IMR-90 (cell line): ENCODE data around the gene CGGBP1. TPM values are rescaled to one million over a fixed set of nuclear protein-coding genes. Genes with fewer than 3 reads are reported as not detected.

Experiments used
- ATAC-seq: fragments of 200-7000 bp; cut with Tn5 transposase; 2 replicates; pipeline ENCODE4 v1.9.1; 2020; ENCODE audit warnings: low read depth, mild to moderate bottlenecking, moderate library complexity
- BruUV-seq: library from RNA; stranded (reverse); fragments of 400-500 nt; replicated peaks from 2 replicates; lab custom pipeline; 2021; lab: Mats Ljungman, UMichigan
- CTCF ChIA-PET: fragments of 300-600 bp; formaldehyde crosslinking; extraction: SDS; loops from one replicate; lab custom pipeline; 2021; ENCODE audit warnings: antibody characterized with exemption; lab: Yijun Ruan, JAX
- POLR2A ChIA-PET: fragments of 300-600 bp; sonication (Branson Sonifier 250); formaldehyde crosslinking; loops from one replicate; lab custom pipeline; 2022; ENCODE audit warnings: antibody characterized with exemption; ENCODE audit not compliant: unreplicated experiment; lab: Charles Lee
- DNase-seq: peaks from one replicate; pipeline ENCODE4 v3.0.0; 2013
- H2AFZ ChIP-seq: replicated peaks from 2 replicates; pipeline ENCODE3; 2013; ENCODE audit warnings: low read length, mild to moderate bottlenecking; ENCODE audit not compliant: poor library complexity
- H2AK5ac ChIP-seq: 2 replicates; pipeline ENCODE4 v1.6.1; 2013; ENCODE audit warnings: low read depth, low read length, inconsistent platforms
- H2AK9ac ChIP-seq: replicated peaks from 2 replicates; pipeline ENCODE3; 2013; ENCODE audit warnings: mild to moderate bottlenecking, low read depth, low read length, moderate library complexity; ENCODE audit not compliant: poor library complexity
- H2BK120ac ChIP-seq: 2 replicates; pipeline ENCODE4 v1.6.1; 2013; ENCODE audit warnings: low read depth, low read length, inconsistent platforms
- H2BK15ac ChIP-seq: 3 replicates; pipeline ENCODE4 v1.6.1; 2013; ENCODE audit warnings: low read depth, low read length, inconsistent platforms
- H2BK20ac ChIP-seq: 2 replicates; pipeline ENCODE4 v1.6.1; 2013; ENCODE audit warnings: low read depth, mild to moderate bottlenecking, inconsistent platforms, low read length, moderate library complexity
- H2BK5ac ChIP-seq: 2 replicates; pipeline ENCODE4 v1.6.1; 2013; ENCODE audit warnings: mild to moderate bottlenecking, low read depth, low read length, inconsistent platforms; ENCODE audit not compliant: poor library complexity, severe bottlenecking
- H3K14ac ChIP-seq: replicated peaks from 2 replicates; pipeline ENCODE4 v1.6.1; 2013; ENCODE audit warnings: low read depth, low read length, inconsistent platforms
- H3K18ac ChIP-seq: 2 replicates; pipeline ENCODE4 v1.6.1; 2013; ENCODE audit warnings: low read depth, low read length, control low read depth
- H3K23ac ChIP-seq: 2 replicates; pipeline ENCODE4 v1.6.1; 2013; ENCODE audit warnings: low read depth, low read length, inconsistent platforms
- H3K27ac ChIP-seq: 2 replicates; pipeline ENCODE4 v1.5.1; 2013; ENCODE audit warnings: mild to moderate bottlenecking, control low read depth, low read length; ENCODE audit not compliant: insufficient read depth
- H3K27me3 ChIP-seq: 2 replicates; pipeline ENCODE4 v1.6.1; 2013; ENCODE audit warnings: low read length; ENCODE audit not compliant: control insufficient read depth, insufficient read depth
- H3K36me3 ChIP-seq: 2 replicates; pipeline ENCODE4 v1.6.1; 2013; ENCODE audit warnings: low read length, mixed read lengths; ENCODE audit not compliant: control insufficient read depth, insufficient read depth
- H3K4ac ChIP-seq: 2 replicates; pipeline ENCODE4 v1.6.1; 2013; ENCODE audit warnings: low read depth, low read length, inconsistent platforms
- H3K4me1 ChIP-seq: 2 replicates; pipeline ENCODE4 v1.6.1; 2013; ENCODE audit warnings: low read length, mixed read lengths; ENCODE audit not compliant: control insufficient read depth, insufficient read depth
- H3K4me2 ChIP-seq: 2 replicates; pipeline ENCODE4 v1.6.1; 2013; ENCODE audit warnings: low read depth, mild to moderate bottlenecking, control low read depth, low read length, moderate library complexity
- H3K4me3 ChIP-seq: 2 replicates; pipeline ENCODE4 v1.5.1; 2013; ENCODE audit warnings: low read depth, mild to moderate bottlenecking, control low read depth, low read length, moderate library complexity; ENCODE audit not compliant: insufficient read depth
- H3K56ac ChIP-seq: 2 replicates; pipeline ENCODE4 v1.6.1; 2013; ENCODE audit warnings: low read length, inconsistent platforms; ENCODE audit not compliant: insufficient read depth; ENCODE audit errors: extremely low read depth
- H3K79me1 ChIP-seq, 2 experiments: 2 replicates each; pipeline ENCODE4 v1.6.1; 2013; ENCODE audit warnings: low read length in 2 of 2, inconsistent platforms in 1 of 2, low read depth in 1 of 2
- H3K9ac ChIP-seq: 2 replicates; pipeline ENCODE4 v1.6.1; 2013; ENCODE audit warnings: low read depth, low read length, control low read depth
- H3K9me1 ChIP-seq: 2 replicates; pipeline ENCODE4 v1.6.1; 2013; ENCODE audit warnings: low read length, inconsistent platforms; ENCODE audit not compliant: insufficient read depth
- H3K9me3 ChIP-seq: 2 replicates; pipeline ENCODE4 v1.6.1; 2013; ENCODE audit warnings: low read length; ENCODE audit not compliant: control insufficient read depth, insufficient read depth
- H4K20me1 ChIP-seq: 2 replicates; pipeline ENCODE4 v1.6.1; 2013; ENCODE audit warnings: low read length, inconsistent platforms; ENCODE audit not compliant: insufficient read depth
- H4K5ac ChIP-seq: 2 replicates; pipeline ENCODE4 v1.6.1; 2013; ENCODE audit warnings: mild to moderate bottlenecking, low read depth, low read length, control low read depth
- H4K8ac ChIP-seq, 2 experiments: 2 replicates each; pipeline ENCODE4 v1.6.1; 2013; ENCODE audit warnings: low read depth in 2 of 2, low read length in 2 of 2, control low read depth in 1 of 2, inconsistent platforms in 1 of 2
- H4K91ac ChIP-seq: 2 replicates; pipeline ENCODE4 v1.6.1; 2013; ENCODE audit warnings: low read depth, low read length, inconsistent platforms; ENCODE audit not compliant: insufficient read depth
- CHD1 ChIP-seq: IDR thresholded peaks from 2 replicates; pipeline ENCODE4 v1.6.1; 2012; ENCODE audit warnings: low read depth, low read length, improper control_type of control experiment
- FOS ChIP-seq: fragments of 150-350 bp; IDR thresholded peaks from 2 replicates; pipeline ENCODE4 v1.6.1; 2016; ENCODE audit warnings: low read depth, low read length
- RAD21 ChIP-seq: IDR thresholded peaks from 2 replicates; pipeline ENCODE4 v1.6.1; 2012; ENCODE audit warnings: low read length, improper control_type of control experiment
- RFX5 ChIP-seq: IDR thresholded peaks from 2 replicates; pipeline ENCODE4 v1.8.0; 2012; ENCODE audit warnings: low read depth, mild to moderate bottlenecking, low read length, moderate library complexity
- SMC3 ChIP-seq: fragments of 150-350 bp; IDR thresholded peaks from 2 replicates; pipeline ENCODE4 v1.6.1; 2016; ENCODE audit warnings: low read depth, mild to moderate bottlenecking, antibody characterized with exemption, low read length, moderate library complexity
- WGBS, 2 experiments: methylation state at CpG; one replicate each; pipeline versions ENCODE4 v1.1.5 to v1.1.7; 2013; ENCODE audit warnings: missing lambda C conversion rate in 2 of 2; ENCODE audit not compliant: insufficient read length in 1 of 2; ENCODE audit errors: extremely low coverage in 2 of 2; 5-methylcytosine and 5-hydroxymethylcytosine counted together
- dilution Hi-C: fragments of 300-500 bp; cut with HindIII; formaldehyde crosslinking; loops from one replicate; pipeline ENCODE4 v1.14.3; 2018; ENCODE audit warnings: low sequenced_read_pairs; ENCODE audit not compliant: unreplicated experiment
- in situ Hi-C: fragments of 300-500 bp; cut with MboI; formaldehyde crosslinking; loops from 3 replicates; pipeline ENCODE4 v1.14.3; 2019; ENCODE audit warnings: low sequenced_read_pairs, inconsistent platforms, mixed read lengths
- intact Hi-C: fragments of 100-400 bp; cut with micrococcal nuclease; formaldehyde crosslinking; loops from 2 replicates; pipeline ENCODE4 v1.10.0; 2022
- polyA plus RNA-seq, 3 experiments: library from polyadenylated mRNA; depleted of rRNA; stranded (reverse); fragments of >200 nt; gene quantifications; 2 replicates each; pipeline ENCODE4 v1.2.3, GENCODE V29; 2012; ENCODE audit warnings: low replicate concordance in 1 of 3
- total RNA-seq: library from RNA; depleted of rRNA; stranded (reverse); fragments of >200 nt; gene quantifications from 2 replicates; pipeline ENCODE4 v1.2.3, GENCODE V29; 2012; rRNA removed

Gene CGGBP1
- total and polyA plus RNA-seq, 2 of the 4 experiments (the other 2 are of a cell fraction) = 42.1 to 47.7 TPM

DNA sequence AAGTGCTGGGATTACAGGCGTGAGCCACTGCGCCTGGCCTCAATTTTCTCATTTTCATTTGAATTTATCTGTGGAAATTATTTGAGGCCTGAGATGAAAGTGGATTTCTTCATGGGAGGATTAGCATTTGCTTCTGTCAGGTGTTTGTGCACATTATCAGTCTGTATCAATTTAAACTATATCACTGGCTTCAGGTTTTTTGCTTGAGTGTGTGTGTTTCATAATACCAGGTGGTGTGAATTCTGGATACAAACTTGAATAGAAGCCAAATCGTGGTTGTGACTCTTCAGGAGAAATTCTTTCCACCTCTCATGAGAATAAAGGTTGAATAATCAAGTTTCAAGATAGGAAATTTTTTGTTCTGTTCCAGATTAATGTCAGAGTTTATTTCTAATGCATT is 56.4 kb downstream of the CGGBP1 start:
- no peaks in the 10 kb centered on the region for H3K9me1 ChIP-seq
- TF ChIP-seq FOS (no peak), CHD1 (no peak), RAD21 (no peak), RFX5 (no peak), SMC3 (no peak)
- no peaks in the 10 kb centered on the region for H3K36me3 ChIP-seq
- H3K18ac ChIP-seq = no peak overlapping the region
- no peak overlapping the region for H2BK15ac ChIP-seq
- H2BK5ac ChIP-seq = no peak overlapping the region
- H4K8ac ChIP-seq = no peak overlapping the region
- H2AK9ac ChIP-seq = no peak overlapping the region
- no peaks in the 10 kb centered on the region for H4K20me1 ChIP-seq
- no peak overlapping the region for H3K27ac ChIP-seq
- H4K91ac ChIP-seq = no peak overlapping the region
- ChIA-PET CTCF (interaction anchor here (0.7 to 1.3 kb wide), 7 partner anchors 11 to 704 kb away, joined by 3 to 6 read pairs (median 3); no protein-coding TSS in a partner anchor), POLR2A (no interaction called here)
- no peak overlapping the region for H2AFZ ChIP-seq
- H3K4me3 ChIP-seq = no peak overlapping the region
- H3K9ac ChIP-seq = no peak overlapping the region
- no peak overlapping the region for H3K4ac ChIP-seq
- no peaks in the 10 kb centered on the region for H3K4me1 ChIP-seq
- no peak overlapping the region for H3K14ac ChIP-seq
- no peak overlapping the region for H2AK5ac ChIP-seq
- ATAC-seq (no peak), DNase-seq (no peak)
- no peak overlapping the region for H2BK120ac ChIP-seq
- H3K27me3 ChIP-seq = peaks cover 5% of the 10 kb centered on the region
- in situ Hi-C loops = no loop called here
- H2BK20ac ChIP-seq = no peak overlapping the region
- no TSS peak for BruUV-seq
- intact Hi-C loops = loop anchor here (5.0 kb wide), 2 partner anchors 110 to 175 kb away; no protein-coding TSS in a partner anchor
- no peak overlapping the region for H4K5ac ChIP-seq
- no peak overlapping the region for H3K4me2 ChIP-seq
- H3K9me3 ChIP-seq = no peaks in the 10 kb centered on the region
- H3K79me1 ChIP-seq = no peaks in the 10 kb centered on the region
- WGBS, 2 experiments = no CpG with 5 or more reads among the region's 3 CpGs
- H3K56ac ChIP-seq = no peak overlapping the region
- no peak overlapping the region for H3K23ac ChIP-seq
- dilution Hi-C loops = no loop called here

Other genes with a start within 250 kb of the CGGBP1 start
- gene ZNF654, start 250 bp upstream of the CGGBP1 start, total RNA-seq = 11.5 and 21.1 TPM in 2 replicates
- 2.3 and 3.3 TPM in 2 replicates for gene ZNF654, start 250 bp upstream of the CGGBP1 start, polyA plus RNA-seq (2012; rRNA removed)
- 16.7 and 27.8 TPM in 2 replicates for gene C3orf38, start 91.0 kb upstream of the CGGBP1 start, total RNA-seq
- 9.2 and 11.1 TPM in 2 replicates for gene C3orf38, start 91.0 kb upstream of the CGGBP1 start, polyA plus RNA-seq (2012; rRNA removed)